K562 (cell line): Measurements from ENCODE around the gene PLTP. TPM values are rescaled to one million over a fixed set of nuclear protein-coding genes. Genes with fewer than 3 reads are reported as not detected.

Experiments used
- ATAC-seq: fragments of 200-7000 bp; cut with Tn5 transposase; 3 replicates; pipeline ENCODE4 v1.9.1; 2020; ENCODE audit warnings: moderate library complexity
- BruUV-seq: library from RNA; stranded (reverse); fragments of 400-500 nt; replicated peaks from 2 replicates; lab custom pipeline; 2021; lab: Mats Ljungman, UMichigan
- CTCF ChIA-PET: fragments of 300-600 bp; formaldehyde crosslinking; extraction: SDS; loops from one replicate; lab custom pipeline; 2021; ENCODE audit warnings: low intra/inter-chr PET ratio; lab: Yijun Ruan, JAX
- POLR2A ChIA-PET: fragments of 300-600, 350-650 bp; sonication (Branson Sonifier 250); formaldehyde crosslinking; extraction: SDS; loops from one replicate; lab custom pipeline; 2021; ENCODE audit warnings: antibody characterized with exemption, inconsistent platforms; lab: Yijun Ruan, JAX
- DNase-seq, 4 experiments: peaks; one replicate each; pipeline versions ENCODE4 v3.0.0 to v3.0.0-alpha.2; 2011 to 2018; ENCODE audit warnings: low spot score in 3 of 4, mixed read lengths in 3 of 4; ENCODE audit errors: extremely low read depth in 1 of 4
- FAIRE-seq: peaks from 2 replicates; lab custom pipeline; 2011; peaks lifted over from hg19 to GRCh38; lab: Jason Lieb, UNC
- H2AFZ ChIP-seq: 2 replicates; pipeline ENCODE4 v1.6.0; 2011; ENCODE audit warnings: low read depth, low read length, control low read depth, inconsistent platforms
- H3K27ac ChIP-seq: fragments of 200-600 bp; 3 replicates; pipeline ENCODE4 v1.8.0; 2011; ENCODE audit warnings: low read depth, mild to moderate bottlenecking, control low read depth, inconsistent platforms, low read length, moderate library complexity, mixed read lengths; ENCODE audit errors: extremely low read depth
- H3K27me3 ChIP-seq, 2 experiments: fragments of 300-600 bp in 1 of 2; 2 replicates in 1 of 2; 3 replicates in 1 of 2; pipeline versions ENCODE4 v1.6.0 to v1.8.0; 2011; ENCODE audit warnings: inconsistent platforms in 2 of 2, low read length in 2 of 2, mild to moderate bottlenecking in 1 of 2, mixed read lengths in 1 of 2, moderate library complexity in 1 of 2; ENCODE audit not compliant: control insufficient read depth in 2 of 2, insufficient read depth in 2 of 2
- H3K36me3 ChIP-seq: fragments of 300-600 bp; 3 replicates; pipeline ENCODE4 v1.8.0; 2011; ENCODE audit warnings: mild to moderate bottlenecking, low read length, inconsistent platforms; ENCODE audit not compliant: control insufficient read depth, insufficient read depth
- H3K4me1 ChIP-seq, 2 experiments: fragments of 200-600 bp in 1 of 2; replicated peaks in 1 of 2; 2 replicates in 1 of 2; 3 replicates in 1 of 2; pipeline versions ENCODE4 v1.5.1 to v1.8.0; 2011; ENCODE audit warnings: inconsistent platforms in 2 of 2, low read length in 2 of 2, mild to moderate bottlenecking in 1 of 2, mixed read lengths in 1 of 2, moderate library complexity in 1 of 2; ENCODE audit not compliant: control insufficient read depth in 2 of 2, insufficient read depth in 2 of 2
- H3K4me2 ChIP-seq: 2 replicates; pipeline ENCODE4 v1.6.1; 2011; ENCODE audit warnings: low read length, control low read depth, inconsistent platforms, mixed read lengths; ENCODE audit not compliant: insufficient read depth
- H3K4me3 ChIP-seq: fragments of 200-600 bp; sonication (generic), shearing (Covaris generic); 2 replicates; pipeline ENCODE4 v1.5.1; 2016; ENCODE audit warnings: control low read depth, inconsistent platforms
- H3K79me2 ChIP-seq: fragments of 200-600 bp; 3 replicates; pipeline ENCODE4 v1.8.0; 2011; ENCODE audit warnings: low read length, inconsistent platforms; ENCODE audit not compliant: control insufficient read depth, insufficient read depth
- H3K9ac ChIP-seq, 2 experiments: 2 replicates each; pipeline versions ENCODE4 v1.6.0 to v1.6.1; 2011; ENCODE audit warnings: low read depth in 2 of 2, low read length in 2 of 2, control low read depth in 1 of 2, inconsistent platforms in 1 of 2, mild to moderate bottlenecking in 1 of 2, mixed read lengths in 1 of 2; ENCODE audit not compliant: insufficient read depth in 1 of 2
- H3K9me1 ChIP-seq: one replicate; pipeline ENCODE4 v1.6.0; 2011; ENCODE audit warnings: inconsistent platforms, mild to moderate bottlenecking, low read length, moderate library complexity; ENCODE audit not compliant: control insufficient read depth, insufficient read depth
- H3K9me3 ChIP-seq: replicated peaks from 2 replicates; pipeline ENCODE4 v1.5.1; 2011; ENCODE audit warnings: low read depth, low read length, inconsistent platforms; ENCODE audit not compliant: control insufficient read depth, insufficient read depth
- H4K20me1 ChIP-seq: replicated peaks from 2 replicates; pipeline ENCODE4 v1.6.1; 2011; ENCODE audit warnings: low read length, inconsistent platforms, mixed read lengths; ENCODE audit not compliant: control insufficient read depth, insufficient read depth
- ESRRA ChIP-seq: fragments of 450-650 bp; IDR thresholded peaks from 2 replicates; pipeline ENCODE4 v1.6.1; 2014; ENCODE audit warnings: low read depth, mild to moderate bottlenecking, moderate library complexity, borderline replicate concordance
- HNRNPUL1 ChIP-seq: fragments of 200-400 bp; formaldehyde crosslinking; IDR thresholded peaks from 2 replicates; pipeline ENCODE4 v1.6.1; 2017; ENCODE audit warnings: low read length
- KAT2B ChIP-seq: IDR thresholded peaks from one replicate; pipeline ENCODE4 v1.6.1; 2012; ENCODE audit warnings: low read depth, mild to moderate bottlenecking, control low read depth, inconsistent platforms, low read length, moderate library complexity
- MNT ChIP-seq, 2 experiments: fragments of 450-650 bp; conservative IDR thresholded peaks; 2 replicates each; pipeline ENCODE4 v1.6.1; 2017; ENCODE audit warnings: mild to moderate bottlenecking in 2 of 2, moderate library complexity in 2 of 2
- POLR2AphosphoS5 ChIP-seq: IDR thresholded peaks from 2 replicates; pipeline ENCODE4 v1.6.1; 2011; ENCODE audit warnings: mild to moderate bottlenecking, low read depth, low read length, moderate library complexity; ENCODE audit not compliant: control insufficient read depth, insufficient read depth
- RFX7 ChIP-seq: fragments of 250-450 bp; sonication (Bioruptor Pico); IDR thresholded peaks from 2 replicates; pipeline ENCODE4 v1.5.1; 2021; ENCODE audit warnings: mild to moderate bottlenecking
- STAT5B ChIP-seq: fragments of 250-450 bp; sonication (Bioruptor Pico); IDR thresholded peaks from 2 replicates; pipeline ENCODE4 v1.8.0; 2021; ENCODE audit warnings: mild to moderate bottlenecking, inconsistent platforms
- ZBTB2 ChIP-seq: fragments of 450-650 bp; IDR thresholded peaks from 2 replicates; pipeline ENCODE4 v1.6.1; 2016; ENCODE audit warnings: antibody characterized with exemption
- ZNF318 ChIP-seq, 2 experiments: fragments of 450-650 bp; IDR thresholded peaks; 2 replicates each; pipeline ENCODE4 v1.6.1; 2016; ENCODE audit warnings: mild to moderate bottlenecking in 2 of 2, borderline replicate concordance in 1 of 2, low read depth in 1 of 2, moderate library complexity in 1 of 2
- WGBS: fragments of 100-300 bp; shearing (Covaris generic); methylation state at CpG from one replicate; pipeline ENCODE4 v1.1.6; 2016; ENCODE audit warnings: low coverage, mixed read lengths; ENCODE audit not compliant: insufficient coverage; ENCODE audit errors: missing lambda C conversion rate; 5-methylcytosine and 5-hydroxymethylcytosine counted together
- in situ Hi-C: fragments of 300-500 bp; cut with MboI; formaldehyde crosslinking; loops from 4 replicates; pipeline ENCODE4 v1.15.0; 2018; ENCODE audit warnings: inconsistent platforms, mixed read lengths
- intact Hi-C: fragments of 100-400 bp; cut with micrococcal nuclease; formaldehyde crosslinking; loops from 2 replicates; pipeline ENCODE4 v1.14.2; 2022
- polyA plus RNA-seq, 8 experiments: library from polyadenylated mRNA; depleted of rRNA in 4 of 8; stranded (reverse) in 5 of 8; unstranded in 3 of 8; fragments of >200 nt; fragmentation: Nextera tagmentation in 2 of 8; fragmentation: Illumina TruSeq in 1 of 8; extraction: Ambion mirVana in 2 of 8; extraction: Trizol in 1 of 8; gene quantifications; 2 replicates each; pipeline versions ENCODE4 v1.2.1 to v1.2.3, GENCODE V29; 2011 to 2014; ENCODE audit warnings: inconsistent platforms in 1 of 8, missing spikeins in 1 of 8
- total RNA-seq, 7 experiments: library from RNA; depleted of rRNA in 6 of 7; stranded (reverse); fragments of >200 nt in 6 of 7; fragmentation: Illumina TruSeq in 2 of 7; extraction: Trizol in 2 of 7; gene quantifications; 2 replicates each; pipeline versions ENCODE4 v1.2.1 to v1.2.3, GENCODE V29; 2011 to 2021; ENCODE audit warnings: low replicate concordance in 1 of 7

PLTP gene
- total and polyA plus RNA-seq, 9 of the 15 experiments (the other 6 are each of a cell fraction or from before 2014, with no cell fraction given): 2.8 to 29.3 (median 17.6) TPM

- BruUV-seq: no TSS peak
- DNase-seq: peak in 1 of 4 experiments; percentile 48
- FAIRE-seq: no peak
- WGBS: 86% methylated on average over 18 of the region's 20 CpGs
- in situ Hi-C loops (no loop called here), intact Hi-C loops (no loop called here)
- no peak for ATAC-seq
- POLR2A ChIA-PET: interaction anchor here (0.8 to 2.4 kb wide), 3 partner anchors 8 to 24 kb away, joined by 4 to 16 read pairs (median 5); partner anchors contain the start of gene PCIF1
- Histone ChIP-seq H3K4me1 (peaks cover 20 to 44% of the 10 kb centered on the region in 2 experiments), H3K79me2 (no peaks in the 10 kb centered on the region), H4K20me1 (peaks cover 13% of the 10 kb centered on the region; the same call in 1 of the 2 replicates), H3K36me3 (peaks cover 89% of the 10 kb centered on the region), H3K9ac (peak overlapping the region in 1 of 2 experiments; percentile 37; a peak in 2 of 4 replicates), H3K27ac (peak overlapping the region; percentile 1; the same call in 1 of the 3 replicates), H3K4me3 (no peak overlapping the region), H3K9me1 (peaks cover 8% of the 10 kb centered on the region), H3K4me2 (no peak overlapping the region), H3K27me3 (no peaks in the 10 kb centered on the region), H3K9me3 (no peaks in the 10 kb centered on the region), H2AFZ (no peak overlapping the region)
- CTCF ChIA-PET: no interaction called here
- TF ChIP-seq STAT5B (CRISPR knock-in tag): no peak
- no peak for TF ChIP-seq HNRNPUL1
- no peak for TF ChIP-seq RFX7
- TF ChIP-seq MNT (conservative IDR thresholded peaks at IDR 0.05): no peak
- TF ChIP-seq ZBTB2: no peak
- no peak for TF ChIP-seq ZNF318 (IDR thresholded peaks at IDR 0.05; ENCODE audit: borderline replicate concordance in 1 of 2, low read depth in 1 of 2)
- no peak for TF ChIP-seq POLR2AphosphoS5
- TF ChIP-seq KAT2B: no peak
- TF ChIP-seq ESRRA: 0 out of 2 replicates have a peak, but pooled peaks have one; percentile 11
Measured at GRCh38 chr20:45946149-45946970, 34.4 kb upstream of the PLTP start.
